Loucy (cell line): ENCODE results near the gene SST.

Experiments
- CTCF ChIP-seq: fragments of 200-600 bp; sonication (generic); conservative IDR thresholded peaks from 2 replicates; pipeline ENCODE4 v1.5.1; 2014; ENCODE audit warnings: mild to moderate bottlenecking, antibody characterized with exemption, low read length
- EZH2phosphoT487 ChIP-seq: fragments of 200-600 bp; IDR thresholded peaks from 2 replicates; pipeline ENCODE4 v1.6.1; 2018; ENCODE audit warnings: antibody characterized with exemption, mild to moderate bottlenecking, moderate library complexity, borderline replicate concordance

GRCh38 chr3:187648177-187648576 is 22.0 kb downstream of the SST start:
- TF ChIP-seq CTCF (no peak), EZH2phosphoT487 (no peak)
